ENCODE results near the gene ADD2. TPM values are rescaled to one million over a fixed set of nuclear protein-coding genes. Genes with fewer than 3 reads are reported as not detected.

Gene ADD2
- total and polyA plus RNA-seq, 2 experiments from 2014 or later: 34.6 to 223 TPM

GRCh38 chr2:70807828-70808118 lies 39.8 kb upstream of the ADD2 start:
- no peaks in the 10 kb centered on the region for H3K36me3 ChIP-seq (ENCODE audit: insufficient read depth)
- no peaks in the 10 kb centered on the region for H3K27me3 ChIP-seq (ENCODE audit: insufficient read depth)
- Mint-ChIP-seq H3K9me3 (no peaks in the 10 kb centered on the region; the same call in 2 of the 3 replicates), H3K27ac (no peak overlapping the region), H3K4me3 (no peak overlapping the region), H3K36me3 (ENCODE audit: low read depth) (no peaks in the 10 kb centered on the region), H3K4me1 (no peaks in the 10 kb centered on the region), H3K27me3 (ENCODE audit: insufficient read depth, low read depth, poor library complexity) (peaks cover 5% of the 10 kb centered on the region)
- TF ChIP-seq, protein P1, sequence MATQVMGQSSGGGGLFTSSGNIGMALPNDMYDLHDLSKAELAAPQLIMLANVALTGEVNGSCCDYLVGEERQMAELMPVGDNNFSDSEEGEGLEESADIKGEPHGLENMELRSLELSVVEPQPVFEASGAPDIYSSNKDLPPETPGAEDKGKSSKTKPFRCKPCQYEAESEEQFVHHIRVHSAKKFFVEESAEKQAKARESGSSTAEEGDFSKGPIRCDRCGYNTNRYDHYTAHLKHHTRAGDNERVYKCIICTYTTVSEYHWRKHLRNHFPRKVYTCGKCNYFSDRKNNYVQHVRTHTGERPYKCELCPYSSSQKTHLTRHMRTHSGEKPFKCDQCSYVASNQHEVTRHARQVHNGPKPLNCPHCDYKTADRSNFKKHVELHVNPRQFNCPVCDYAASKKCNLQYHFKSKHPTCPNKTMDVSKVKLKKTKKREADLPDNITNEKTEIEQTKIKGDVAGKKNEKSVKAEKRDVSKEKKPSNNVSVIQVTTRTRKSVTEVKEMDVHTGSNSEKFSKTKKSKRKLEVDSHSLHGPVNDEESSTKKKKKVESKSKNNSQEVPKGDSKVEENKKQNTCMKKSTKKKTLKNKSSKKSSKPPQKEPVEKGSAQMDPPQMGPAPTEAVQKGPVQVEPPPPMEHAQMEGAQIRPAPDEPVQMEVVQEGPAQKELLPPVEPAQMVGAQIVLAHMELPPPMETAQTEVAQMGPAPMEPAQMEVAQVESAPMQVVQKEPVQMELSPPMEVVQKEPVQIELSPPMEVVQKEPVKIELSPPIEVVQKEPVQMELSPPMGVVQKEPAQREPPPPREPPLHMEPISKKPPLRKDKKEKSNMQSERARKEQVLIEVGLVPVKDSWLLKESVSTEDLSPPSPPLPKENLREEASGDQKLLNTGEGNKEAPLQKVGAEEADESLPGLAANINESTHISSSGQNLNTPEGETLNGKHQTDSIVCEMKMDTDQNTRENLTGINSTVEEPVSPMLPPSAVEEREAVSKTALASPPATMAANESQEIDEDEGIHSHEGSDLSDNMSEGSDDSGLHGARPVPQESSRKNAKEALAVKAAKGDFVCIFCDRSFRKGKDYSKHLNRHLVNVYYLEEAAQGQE (IDR thresholded peaks at IDR 0.05; ENCODE audit: unreplicated experiment): no peak
- no peak for TF ChIP-seq STAT1 (IDR thresholded peaks at IDR 0.05; ENCODE audit: unreplicated experiment)
- TF ChIP-seq EZH2phosphoT487 (IDR thresholded peaks at IDR 0.05; ENCODE audit: unreplicated experiment): no peak
- no peak for TF ChIP-seq EZH2 (IDR thresholded peaks at IDR 0.05; ENCODE audit: low read depth, unreplicated experiment)
- no peak for TF ChIP-seq ZNF462 (CRISPR knock-in tag; IDR thresholded peaks at IDR 0.05)
- H4K20me1 ChIP-seq (replicated peaks; ENCODE audit: insufficient read depth): no peaks in the 10 kb centered on the region
- H3F3A ChIP-seq (replicated peaks; ENCODE audit: low read depth): no peaks in the 10 kb centered on the region
- no peak for ATAC-seq
- H3K4me1 ChIP-seq (ENCODE audit: insufficient read depth): no peaks in the 10 kb centered on the region
- no peak overlapping the region for H3K4me2 ChIP-seq
- no peak overlapping the region for H2AFZ ChIP-seq
- H3K9me2 ChIP-seq (ENCODE audit: insufficient read depth): peaks cover 5% of the 10 kb centered on the region; the same call in 1 of the 2 replicates
- H3K4me3 ChIP-seq: no peak overlapping the region
- no peak overlapping the region for H3K27ac ChIP-seq (ENCODE audit: low read depth)
- no peak for DNase-seq (ENCODE audit: low spot score)
- no peaks in the 10 kb centered on the region for H3K79me2 ChIP-seq (replicated peaks; ENCODE audit: insufficient read depth)

Data from GM23338 (cell line).